HFF-Myc (cell line): ENCODE data around the gene IRX2.

ENCODE experiments used
- DNase-seq: peaks from one replicate; pipeline ENCODE4 v3.0.0-alpha.2; 2011; ENCODE audit warnings: low read depth; ENCODE audit errors: extremely low read depth
- H3K4me3 ChIP-seq: replicated peaks from 2 replicates; pipeline ENCODE4 v1.5.1; 2011; ENCODE audit warnings: low read depth, mild to moderate bottlenecking, control low read depth, low read length
- TF ChIP-seq, protein P1 (sequence below): IDR thresholded peaks from 2 replicates; pipeline ENCODE4 v1.5.1; 2012; ENCODE audit warnings: mild to moderate bottlenecking, low read depth, low read length, control low read depth; ENCODE audit errors: missing control alignments

IRX2 gene

DNA sequence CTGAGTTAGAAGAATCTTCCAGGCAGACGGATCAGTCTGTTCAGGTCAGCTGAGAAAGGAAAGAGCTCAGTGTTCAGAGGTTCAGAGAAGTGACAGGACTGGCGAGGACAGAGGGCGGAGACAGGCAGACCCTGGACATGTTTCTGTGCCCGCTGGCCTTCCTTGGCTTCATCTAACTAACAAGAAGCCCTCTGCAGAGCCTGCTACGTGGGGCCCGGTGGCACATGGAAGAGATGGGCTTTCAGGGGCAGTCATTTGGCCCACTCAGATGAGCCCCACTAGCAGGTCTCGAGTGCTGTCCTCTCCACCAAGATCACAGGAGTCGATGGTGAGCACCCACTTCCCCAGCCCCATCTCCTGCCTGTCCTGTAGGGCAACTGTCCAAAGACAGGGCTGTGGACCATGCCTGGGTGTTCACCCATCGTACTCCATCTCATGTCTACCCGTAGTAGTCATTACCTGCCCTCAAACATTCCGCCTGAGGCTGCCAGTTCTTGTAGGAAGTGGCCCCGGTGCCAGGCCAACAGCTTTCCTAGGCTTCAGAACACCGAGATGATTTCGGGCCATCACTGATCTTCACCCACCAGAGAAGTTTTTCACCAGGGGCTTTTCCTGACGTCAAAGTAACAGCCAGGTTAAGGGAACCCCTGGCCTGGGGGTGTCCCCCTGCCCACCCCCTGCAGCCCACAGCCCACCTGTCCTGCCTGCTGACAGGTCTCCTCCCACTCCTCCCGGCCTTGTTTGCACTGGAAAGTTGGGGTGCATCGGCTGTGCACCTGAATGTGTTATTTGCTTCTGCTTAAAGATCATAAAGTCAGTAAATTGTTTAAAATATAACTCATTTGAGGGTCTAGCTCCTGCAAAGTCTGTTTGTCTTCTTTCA, 14.0 kb downstream of the IRX2 start:
- TF ChIP-seq, protein P1, sequence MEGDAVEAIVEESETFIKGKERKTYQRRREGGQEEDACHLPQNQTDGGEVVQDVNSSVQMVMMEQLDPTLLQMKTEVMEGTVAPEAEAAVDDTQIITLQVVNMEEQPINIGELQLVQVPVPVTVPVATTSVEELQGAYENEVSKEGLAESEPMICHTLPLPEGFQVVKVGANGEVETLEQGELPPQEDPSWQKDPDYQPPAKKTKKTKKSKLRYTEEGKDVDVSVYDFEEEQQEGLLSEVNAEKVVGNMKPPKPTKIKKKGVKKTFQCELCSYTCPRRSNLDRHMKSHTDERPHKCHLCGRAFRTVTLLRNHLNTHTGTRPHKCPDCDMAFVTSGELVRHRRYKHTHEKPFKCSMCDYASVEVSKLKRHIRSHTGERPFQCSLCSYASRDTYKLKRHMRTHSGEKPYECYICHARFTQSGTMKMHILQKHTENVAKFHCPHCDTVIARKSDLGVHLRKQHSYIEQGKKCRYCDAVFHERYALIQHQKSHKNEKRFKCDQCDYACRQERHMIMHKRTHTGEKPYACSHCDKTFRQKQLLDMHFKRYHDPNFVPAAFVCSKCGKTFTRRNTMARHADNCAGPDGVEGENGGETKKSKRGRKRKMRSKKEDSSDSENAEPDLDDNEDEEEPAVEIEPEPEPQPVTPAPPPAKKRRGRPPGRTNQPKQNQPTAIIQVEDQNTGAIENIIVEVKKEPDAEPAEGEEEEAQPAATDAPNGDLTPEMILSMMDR, result no peak
- DNase-seq, result no peak
- H3K4me3 ChIP-seq, result no peak overlapping the region

DNA sequence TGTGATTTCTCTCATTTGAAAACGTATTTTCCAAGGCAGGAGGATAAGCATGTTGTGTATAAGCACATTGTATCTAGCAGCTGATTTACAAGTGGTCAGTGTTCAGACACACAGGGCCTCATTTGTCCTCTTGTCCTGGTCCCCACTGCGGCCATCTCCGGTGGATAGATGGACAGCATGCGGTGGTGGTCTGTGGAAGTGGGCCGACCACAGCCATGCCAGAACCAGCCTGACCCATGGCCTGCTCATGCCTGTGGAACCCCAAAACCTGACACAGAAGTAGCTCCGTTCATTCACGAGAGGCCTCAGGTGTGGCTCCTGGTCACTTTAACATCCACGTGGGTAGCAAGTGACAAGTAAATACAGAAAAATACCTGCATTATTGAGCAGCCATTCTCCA, 14.6 kb downstream of the IRX2 start:
- TF ChIP-seq, protein P1, result no peak
- DNase-seq, result no peak

DNA sequence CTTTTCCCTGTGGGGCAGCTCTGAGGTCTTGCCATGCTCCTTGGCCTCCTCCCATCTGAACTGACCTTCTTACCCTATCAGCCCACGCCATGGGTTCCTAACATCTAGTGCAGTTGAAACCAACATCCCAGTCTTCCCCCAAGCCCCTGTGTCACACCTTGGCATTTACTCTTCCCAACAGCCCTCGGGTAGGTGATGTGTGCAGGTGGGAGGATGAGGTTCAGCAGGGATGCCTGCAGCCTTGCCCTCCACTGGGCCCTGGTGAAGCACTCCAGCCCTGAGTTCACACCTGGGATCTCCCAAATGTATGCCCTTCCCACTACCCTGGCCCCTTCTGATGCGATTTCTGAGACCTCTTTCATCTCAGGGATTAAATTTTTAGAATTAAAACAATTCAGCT, 15.5 kb downstream of the IRX2 start:
- no peak for DNase-seq
- no peak overlapping the region for H3K4me3 ChIP-seq
- TF ChIP-seq, protein P1, result no peak

More for the DNA sequence above, 14.6 kb downstream of the IRX2 start:
- no peak overlapping the region for H3K4me3 ChIP-seq

DNA sequence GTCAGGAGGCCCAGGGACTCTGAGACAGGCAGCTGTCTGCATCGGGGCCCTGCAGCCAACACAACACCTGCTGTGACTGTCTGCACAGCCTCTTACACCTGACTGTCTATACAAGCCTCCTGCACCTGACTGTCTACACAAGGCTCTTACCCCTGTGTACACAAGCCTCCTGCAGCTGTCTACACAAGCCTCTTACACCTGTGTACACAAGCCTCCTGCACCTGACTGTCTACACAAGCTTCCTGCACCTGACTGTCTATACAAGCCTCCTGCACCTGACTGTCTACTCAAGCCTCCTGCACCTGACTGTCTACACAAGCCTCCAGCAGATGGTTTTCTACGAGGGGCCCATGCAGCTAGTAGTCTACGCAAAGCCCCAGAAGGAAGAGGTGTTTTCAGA, 18.6 kb downstream of the IRX2 start:
- DNase-seq, result no peak

DNA sequence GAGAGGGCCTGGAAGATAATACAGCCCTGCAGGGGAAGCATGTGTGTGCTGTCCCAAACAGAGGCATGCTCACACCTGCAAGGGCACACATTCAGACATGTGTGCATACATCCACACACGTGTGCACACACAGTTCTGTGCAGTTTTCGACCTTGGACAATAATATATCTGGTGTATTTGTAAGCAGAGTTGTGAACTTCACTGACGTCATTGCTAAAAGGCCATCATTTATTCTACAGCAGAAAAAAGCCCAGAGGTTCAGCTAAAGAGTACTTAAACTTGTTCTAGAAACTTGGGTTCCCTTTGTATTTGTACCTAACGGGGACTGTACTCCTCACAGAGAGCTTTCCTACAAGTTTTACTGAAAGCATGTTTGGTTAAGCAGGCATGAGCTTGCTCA, 19.5 kb downstream of the IRX2 start:
- DNase-seq, result no peak
- no peak overlapping the region for H3K4me3 ChIP-seq
- TF ChIP-seq, protein P1, result no peak

More for the DNA sequence above, 18.6 kb downstream of the IRX2 start:
- H3K4me3 ChIP-seq, result no peak overlapping the region
- TF ChIP-seq, protein P1, result no peak

DNA sequence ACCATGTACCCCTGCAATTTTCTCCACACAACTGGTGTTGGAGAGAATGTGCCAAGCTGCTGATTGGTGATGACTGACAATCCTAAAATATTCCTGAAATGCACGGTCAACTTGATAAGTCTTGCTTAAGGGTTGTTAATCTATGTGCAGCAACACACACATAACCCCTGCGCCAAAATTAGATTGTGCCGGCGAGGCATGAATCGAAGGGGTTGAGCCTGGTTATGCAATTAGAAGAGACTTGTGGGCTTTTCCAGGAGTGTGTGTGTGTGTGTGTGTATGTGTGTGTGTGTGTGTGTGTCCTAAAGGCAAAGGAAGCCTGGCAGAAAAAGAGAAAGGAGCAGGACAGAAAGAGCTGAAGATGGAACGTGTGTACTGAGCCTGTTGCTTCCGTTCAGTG, 22.3 kb downstream of the IRX2 start:
- H3K4me3 ChIP-seq, result no peak overlapping the region
- DNase-seq, result no peak
- TF ChIP-seq, protein P1, result no peak
